GM19099 (cell line): ENCODE data around the gene MLST8.

Experiments used
- POLR2A ChIP-seq: IDR thresholded peaks from 3 replicates; pipeline ENCODE4 v1.6.1; 2011; ENCODE audit warnings: low read depth; ENCODE audit not compliant: insufficient read length; ENCODE audit errors: extremely low read depth

MLST8 gene

GRCh38 chr16:2194166-2194834 lies 11.0 kb upstream of the MLST8 start:
- TF ChIP-seq POLR2A: no peak

- no peak for TF ChIP-seq POLR2A
Observed at GRCh38 chr16:2194852-2195321, 10.4 kb upstream of the MLST8 start.

GRCh38 chr16:2195322-2196161 lies 9.7 kb upstream of the MLST8 start:
- no peak for TF ChIP-seq POLR2A

DNA sequence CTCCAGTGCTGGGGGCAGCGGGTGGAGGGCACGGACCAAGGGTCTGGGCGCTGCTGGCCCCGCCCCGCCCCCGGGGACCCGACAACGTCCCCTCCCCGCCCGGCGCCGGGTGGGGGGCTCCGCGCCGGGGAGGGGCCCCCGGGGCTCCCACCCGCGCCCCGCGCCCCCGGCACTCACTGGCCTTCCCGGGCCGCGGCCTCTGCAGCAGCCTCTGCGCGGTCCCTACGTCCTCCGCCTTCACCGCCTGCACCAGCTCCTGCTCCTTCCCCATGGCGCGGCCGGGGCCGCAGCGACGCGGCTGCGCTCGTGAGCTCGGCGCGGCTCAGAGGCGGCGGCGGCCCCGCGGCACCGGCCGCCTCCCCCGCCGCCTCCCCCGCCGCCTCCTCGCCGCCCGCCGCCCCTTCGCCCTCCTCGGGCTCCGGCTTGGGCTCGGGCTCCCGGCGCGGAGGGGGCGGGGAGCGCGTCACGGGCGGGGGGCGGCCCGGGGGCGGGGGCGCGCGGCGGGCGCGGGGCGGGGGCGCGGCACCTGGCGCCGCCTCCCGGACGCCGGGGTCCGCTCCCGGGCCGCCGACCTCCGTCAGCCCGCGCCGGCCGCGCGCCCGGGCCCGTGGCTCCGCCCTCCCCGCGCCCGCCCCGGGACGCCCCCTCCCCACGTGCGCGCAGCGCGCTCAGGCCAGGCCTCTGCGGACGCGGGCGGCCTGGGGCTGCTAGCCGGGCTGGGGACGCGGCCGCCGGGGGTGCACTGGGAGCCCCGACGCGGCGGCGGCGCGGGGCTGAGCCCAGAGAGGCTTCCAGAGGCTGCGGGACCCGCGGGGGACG lies 8.9 kb upstream of the MLST8 start, which contains the start of gene CASKIN1:
CASKIN1 (minus strand) TSS at position 444 of the 819 bp plus-strand sequence; CDS start at position 271, 173 bp downstream.
- TF ChIP-seq POLR2A: no peak

DNA sequence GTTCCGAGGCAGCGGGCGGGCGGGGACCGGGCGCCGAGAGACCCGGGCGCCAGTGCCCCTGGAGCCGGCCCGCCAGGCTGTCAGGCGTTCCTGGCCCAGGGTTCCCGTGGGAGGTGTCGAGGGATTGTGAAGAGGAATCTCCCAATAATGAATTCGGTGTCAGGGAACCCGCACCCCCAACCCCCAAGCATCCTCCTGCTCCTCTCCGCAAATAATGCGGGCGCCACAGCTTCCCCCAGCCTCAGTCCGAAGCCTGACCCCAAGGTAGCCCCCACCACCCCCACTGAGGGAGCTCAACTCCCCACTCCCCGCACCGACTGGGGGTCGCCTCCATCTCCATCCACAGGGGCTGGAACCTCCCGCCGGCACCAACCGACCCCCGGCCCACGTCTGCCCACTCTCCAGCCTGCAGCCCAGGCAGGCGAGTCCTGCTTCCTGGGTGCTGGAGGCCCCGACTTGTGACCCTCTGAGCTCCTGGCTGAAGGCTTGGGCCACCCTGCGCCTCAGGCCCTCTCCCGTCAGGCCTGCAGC lies 8.2 kb upstream of the MLST8 start:
- TF ChIP-seq POLR2A: no peak

GRCh38 chr16:2197765-2198164 lies 7.5 kb upstream of the MLST8 start:
- no peak for TF ChIP-seq POLR2A

DNA sequence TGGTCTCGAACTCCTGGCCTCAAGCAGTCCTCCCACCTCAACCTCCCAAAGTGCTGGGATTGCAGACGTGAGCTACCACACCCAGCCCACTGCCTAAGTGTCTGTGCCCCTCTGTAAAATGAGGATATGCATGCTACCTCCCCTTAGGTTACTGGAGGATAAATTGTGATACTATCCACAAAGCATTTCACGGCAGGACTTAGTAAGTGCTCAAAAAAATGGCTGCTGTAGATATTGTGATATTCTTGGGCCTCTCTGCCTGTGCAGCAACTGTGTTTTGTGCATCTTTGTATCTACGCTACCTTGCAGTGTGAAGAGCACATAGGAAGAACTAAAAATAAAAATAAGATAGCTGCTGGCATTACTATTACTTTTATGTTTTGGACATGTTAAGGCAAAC lies 7.0 kb upstream of the MLST8 start:
- no peak for TF ChIP-seq POLR2A

DNA sequence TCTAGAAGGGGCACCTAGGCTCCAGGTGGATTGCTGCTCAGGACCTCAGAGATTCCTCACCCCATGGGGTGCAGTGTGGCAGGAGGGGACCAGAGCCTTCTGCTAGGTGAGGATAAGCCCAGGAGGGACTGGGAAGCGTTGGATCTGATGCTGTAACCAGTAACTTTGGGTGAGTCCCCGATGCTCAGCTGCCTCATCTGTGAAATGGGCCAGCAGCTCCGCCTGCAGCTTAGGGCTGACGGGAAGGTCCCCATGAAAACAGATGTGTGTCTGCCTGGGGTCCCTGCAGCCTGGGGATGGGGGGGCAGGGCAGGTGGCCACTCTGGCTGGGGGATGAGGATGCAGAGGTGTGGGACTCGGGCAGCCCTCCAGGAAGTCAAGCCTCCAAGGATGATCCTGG lies 6.2 kb upstream of the MLST8 start:
- TF ChIP-seq POLR2A: no peak

- no peak for TF ChIP-seq POLR2A
Observed at GRCh38 chr16:2199621-2200139, 5.6 kb upstream of the MLST8 start.

DNA sequence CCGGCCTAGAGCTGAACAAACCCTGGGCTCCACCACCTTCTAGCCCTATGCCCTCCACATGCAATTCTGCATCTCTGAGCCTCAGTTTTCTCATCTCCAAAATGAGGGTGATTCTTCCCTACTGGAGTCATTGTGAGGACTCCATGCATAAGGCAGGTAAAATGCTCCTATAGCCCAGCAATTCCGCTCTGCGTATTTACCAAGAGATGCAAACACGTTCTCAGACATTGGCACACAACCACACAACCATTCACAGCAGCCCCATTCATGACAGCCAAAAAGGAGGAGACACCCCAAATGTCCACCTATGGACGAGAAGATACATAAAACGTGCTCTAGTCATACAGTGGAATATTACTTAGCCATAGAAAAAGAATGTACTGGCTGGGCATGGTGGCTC lies 4.9 kb upstream of the MLST8 start:
- no peak for TF ChIP-seq POLR2A

DNA sequence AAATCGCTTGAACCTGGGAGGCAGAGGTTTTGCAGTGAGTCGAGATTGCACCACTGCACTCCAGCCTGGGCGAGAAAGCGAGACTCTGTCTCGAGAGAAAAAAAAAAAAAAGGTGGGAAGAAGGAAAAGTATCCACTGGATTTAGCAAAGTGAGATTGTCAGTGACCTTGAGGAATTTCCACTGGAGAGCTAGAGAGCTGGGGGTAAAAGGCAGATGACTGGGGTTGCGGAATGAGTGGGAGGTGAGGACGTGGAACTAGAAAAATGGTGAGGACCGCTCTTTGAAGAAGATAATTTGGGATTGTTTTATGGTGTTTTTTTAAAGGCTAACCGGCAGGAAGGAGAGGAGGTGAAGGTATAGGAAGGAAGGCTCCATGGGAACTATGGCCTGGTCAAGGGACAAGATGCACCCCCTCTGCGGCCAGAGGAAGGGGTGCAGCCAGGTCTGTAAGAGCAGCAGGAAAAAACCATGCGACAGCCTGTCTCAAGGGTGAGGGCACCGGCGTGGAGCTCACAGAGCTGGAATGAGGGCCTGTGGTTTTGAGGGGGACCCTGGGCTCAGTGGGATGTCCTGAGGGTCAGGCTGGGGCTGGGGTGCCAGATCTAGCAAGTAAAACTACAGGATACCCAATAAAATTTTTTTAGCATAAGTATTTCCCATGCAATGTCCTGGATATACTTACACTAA lies 694 bp upstream of the MLST8 start:
- no peak for TF ChIP-seq POLR2A

DNA sequence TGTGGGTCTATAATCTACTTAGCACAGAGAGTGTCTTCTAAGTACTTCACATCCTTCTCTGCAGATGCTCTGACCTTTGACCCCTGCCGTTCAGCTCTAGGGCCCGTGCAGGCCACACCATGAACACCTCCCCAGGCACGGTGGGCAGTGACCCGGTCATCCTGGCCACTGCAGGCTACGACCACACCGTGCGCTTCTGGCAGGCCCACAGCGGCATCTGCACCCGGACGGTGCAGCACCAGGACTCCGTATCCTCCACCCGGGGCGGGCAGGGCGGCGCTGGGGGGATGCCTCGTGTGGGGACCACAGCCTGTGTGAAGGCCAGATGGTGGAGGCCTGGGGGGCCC lies 686 bp downstream of the MLST8 start:
- no peak for TF ChIP-seq POLR2A

- no peak for TF ChIP-seq POLR2A
Observed at GRCh38 chr16:2206420-2206779, 1.1 kb downstream of the MLST8 start.

- no peak for TF ChIP-seq POLR2A
Observed at GRCh38 chr16:2206780-2207433, 1.7 kb downstream of the MLST8 start.
